ENCODE data around the gene MRRF.

DNA sequence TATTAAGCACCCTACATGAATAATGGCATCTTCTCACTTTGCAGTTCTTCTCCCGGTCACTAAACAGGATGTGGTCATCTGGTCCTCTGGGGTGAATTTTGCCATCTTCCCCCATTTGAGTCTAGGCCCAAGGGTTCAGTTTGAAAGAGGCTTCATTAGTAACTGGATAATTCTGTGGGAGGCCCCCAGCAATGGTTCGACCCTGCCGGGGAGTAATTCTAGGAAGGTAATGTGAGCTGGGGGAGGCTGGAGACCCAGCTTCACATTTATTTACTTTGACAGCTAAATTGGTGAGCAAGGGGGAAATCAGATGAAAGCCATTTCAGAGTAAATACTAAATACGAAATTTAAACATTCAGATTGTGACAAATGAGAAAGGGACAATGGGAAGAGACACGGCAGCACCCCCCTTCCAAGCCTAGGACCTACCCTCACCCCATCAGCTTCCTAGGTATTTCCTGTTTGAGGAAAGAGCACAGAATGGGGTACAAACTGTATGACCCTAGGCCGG is 31.8 kb upstream of the MRRF start:
- TF ChIP-seq, protein P1, sequence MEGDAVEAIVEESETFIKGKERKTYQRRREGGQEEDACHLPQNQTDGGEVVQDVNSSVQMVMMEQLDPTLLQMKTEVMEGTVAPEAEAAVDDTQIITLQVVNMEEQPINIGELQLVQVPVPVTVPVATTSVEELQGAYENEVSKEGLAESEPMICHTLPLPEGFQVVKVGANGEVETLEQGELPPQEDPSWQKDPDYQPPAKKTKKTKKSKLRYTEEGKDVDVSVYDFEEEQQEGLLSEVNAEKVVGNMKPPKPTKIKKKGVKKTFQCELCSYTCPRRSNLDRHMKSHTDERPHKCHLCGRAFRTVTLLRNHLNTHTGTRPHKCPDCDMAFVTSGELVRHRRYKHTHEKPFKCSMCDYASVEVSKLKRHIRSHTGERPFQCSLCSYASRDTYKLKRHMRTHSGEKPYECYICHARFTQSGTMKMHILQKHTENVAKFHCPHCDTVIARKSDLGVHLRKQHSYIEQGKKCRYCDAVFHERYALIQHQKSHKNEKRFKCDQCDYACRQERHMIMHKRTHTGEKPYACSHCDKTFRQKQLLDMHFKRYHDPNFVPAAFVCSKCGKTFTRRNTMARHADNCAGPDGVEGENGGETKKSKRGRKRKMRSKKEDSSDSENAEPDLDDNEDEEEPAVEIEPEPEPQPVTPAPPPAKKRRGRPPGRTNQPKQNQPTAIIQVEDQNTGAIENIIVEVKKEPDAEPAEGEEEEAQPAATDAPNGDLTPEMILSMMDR (IDR thresholded peaks at IDR 0.05), result no peak
- no peak for TF ChIP-seq POLR2A (IDR thresholded peaks at IDR 0.05)
